ENCODE data around the gene ETDC. TPM values are rescaled to one million over a fixed set of nuclear protein-coding genes. Genes with fewer than 3 reads are reported as not detected.

ETDC gene
- total and polyA plus RNA-seq, 12 donors, result not detected

DNA sequence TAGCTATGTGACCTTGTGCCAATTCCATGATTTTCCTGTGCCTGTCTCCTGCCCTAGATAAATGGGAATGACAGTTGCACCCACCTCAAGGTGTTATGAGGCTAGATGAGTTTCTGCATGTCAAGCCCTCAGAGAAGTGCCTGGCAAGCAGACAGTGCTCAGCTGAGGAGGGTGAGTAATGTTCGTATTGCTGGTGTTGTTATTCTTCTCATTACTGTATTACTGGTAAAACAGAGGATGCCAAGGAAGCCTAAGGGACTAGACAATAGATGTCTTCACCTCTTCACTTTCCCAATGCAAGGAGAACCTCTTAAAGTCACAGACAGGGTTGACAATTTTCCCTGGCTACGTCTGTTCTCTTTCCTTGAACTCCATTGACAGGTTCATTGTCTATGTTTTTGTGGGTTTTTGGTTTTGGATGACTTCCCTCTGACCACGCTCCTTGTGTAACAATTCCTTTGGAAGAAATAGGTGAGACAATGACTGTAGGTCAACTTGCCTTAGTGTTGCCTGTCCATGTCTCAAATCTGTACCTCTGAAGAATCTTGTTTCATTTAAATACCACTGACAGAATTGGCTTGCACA is 19.2 kb downstream of the ETDC start:
- intact Hi-C loops (cut with DNase I), result no loop called here
- Histone ChIP-seq H3K27me3 (no peaks in the 10 kb centered on the region), H3K9me3 (peaks cover 0 to 4% (median 0%) of the 10 kb centered on the region in 11 donors), H3K27ac (no peak overlapping the region), H3K4me3 (no peak overlapping the region), H3K36me3 (peaks cover 0 to 12% (median 0%) of the 10 kb centered on the region in 9 donors), H3K4me1 (peaks cover 0 to 3% (median 0%) of the 10 kb centered on the region in 9 donors)
- TF ChIP-seq, protein P1, sequence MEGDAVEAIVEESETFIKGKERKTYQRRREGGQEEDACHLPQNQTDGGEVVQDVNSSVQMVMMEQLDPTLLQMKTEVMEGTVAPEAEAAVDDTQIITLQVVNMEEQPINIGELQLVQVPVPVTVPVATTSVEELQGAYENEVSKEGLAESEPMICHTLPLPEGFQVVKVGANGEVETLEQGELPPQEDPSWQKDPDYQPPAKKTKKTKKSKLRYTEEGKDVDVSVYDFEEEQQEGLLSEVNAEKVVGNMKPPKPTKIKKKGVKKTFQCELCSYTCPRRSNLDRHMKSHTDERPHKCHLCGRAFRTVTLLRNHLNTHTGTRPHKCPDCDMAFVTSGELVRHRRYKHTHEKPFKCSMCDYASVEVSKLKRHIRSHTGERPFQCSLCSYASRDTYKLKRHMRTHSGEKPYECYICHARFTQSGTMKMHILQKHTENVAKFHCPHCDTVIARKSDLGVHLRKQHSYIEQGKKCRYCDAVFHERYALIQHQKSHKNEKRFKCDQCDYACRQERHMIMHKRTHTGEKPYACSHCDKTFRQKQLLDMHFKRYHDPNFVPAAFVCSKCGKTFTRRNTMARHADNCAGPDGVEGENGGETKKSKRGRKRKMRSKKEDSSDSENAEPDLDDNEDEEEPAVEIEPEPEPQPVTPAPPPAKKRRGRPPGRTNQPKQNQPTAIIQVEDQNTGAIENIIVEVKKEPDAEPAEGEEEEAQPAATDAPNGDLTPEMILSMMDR (IDR thresholded peaks at IDR 0.05), result no peak
- ATAC-seq, result no peak
- DNase-seq, result no peak
- WGBS, 2 donors, result 81 to 97% methylated on average over 3 of the region's 3 CpGs

DNA sequence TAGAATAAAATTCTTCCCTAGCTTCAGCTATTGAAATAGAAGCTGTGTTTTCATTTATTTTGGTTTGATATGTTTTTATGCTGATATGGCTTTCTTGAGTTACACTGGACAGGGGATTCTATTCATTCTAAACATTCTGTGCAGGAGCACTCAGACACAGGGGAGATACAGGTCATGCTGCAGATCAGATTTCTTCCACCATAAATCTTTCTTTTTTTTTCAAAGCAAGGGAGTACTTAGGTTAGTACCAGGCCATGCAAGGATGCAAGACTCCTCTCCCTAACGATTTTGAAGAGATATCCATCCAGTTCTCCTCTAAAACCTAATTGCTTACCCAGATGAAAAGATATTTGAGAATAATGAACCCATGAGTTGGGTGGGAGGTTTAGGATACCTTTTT is 21.4 kb downstream of the ETDC start:
- Histone ChIP-seq H3K36me3 (peaks cover 0 to 12% (median 0%) of the 10 kb centered on the region in 9 donors), H3K27ac (no peak overlapping the region), H3K27me3 (no peaks in the 10 kb centered on the region), H3K4me3 (no peak overlapping the region), H3K9me3 (peaks cover 0 to 4% (median 0%) of the 10 kb centered on the region in 11 donors), H3K4me1 (peaks cover 0 to 8% (median 0%) of the 10 kb centered on the region in 9 donors)
- 53 to 58% methylated on average over 1 of the region's 1 CpG for WGBS, 2 donors
- intact Hi-C loops (cut with DNase I), result no loop called here
- TF ChIP-seq, protein P1 (IDR thresholded peaks at IDR 0.05), result no peak
- no peak for DNase-seq
- ATAC-seq, result no peak

DNA sequence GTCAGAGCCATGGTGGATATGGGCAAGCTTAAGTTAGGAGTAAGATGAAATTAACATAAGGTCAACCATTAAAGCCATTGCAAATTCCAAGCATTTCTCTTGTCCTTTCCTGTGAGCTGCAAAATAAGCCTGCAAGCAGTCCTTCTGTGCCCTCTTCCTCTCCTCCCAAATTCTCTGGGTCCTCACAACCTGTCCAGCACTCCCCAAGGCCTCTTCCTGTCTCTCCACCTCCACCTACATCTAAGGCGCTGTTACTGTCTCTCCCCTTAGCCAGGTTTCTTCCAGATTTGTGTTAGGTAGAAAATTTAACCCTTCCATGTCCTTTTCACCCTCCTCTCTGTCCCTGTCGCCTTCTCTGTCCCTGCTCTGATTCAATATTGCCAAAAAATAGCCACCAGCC is 22.2 kb downstream of the ETDC start:
- 89 to 92% methylated on average over 2 of the region's 2 CpGs for WGBS, 2 donors

DNA sequence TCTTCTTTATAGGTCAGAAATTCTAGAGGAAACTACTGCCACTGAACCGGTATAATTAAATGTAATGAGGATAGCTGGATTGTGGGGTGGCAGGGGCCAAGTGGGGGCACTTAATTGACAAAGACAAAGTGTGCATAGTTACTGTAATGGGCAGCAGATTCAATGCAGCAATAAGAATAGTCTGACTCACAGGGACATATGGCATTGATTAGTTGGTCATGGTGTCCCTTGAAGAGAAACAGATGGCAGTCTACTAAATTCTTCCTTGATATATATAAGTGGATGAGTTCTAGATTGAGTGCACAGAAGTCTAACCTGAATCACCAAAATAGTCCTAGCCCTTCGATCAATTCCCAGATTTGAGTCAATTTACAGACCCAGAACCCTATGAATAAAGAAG is 31.6 kb downstream of the ETDC start:
- Histone ChIP-seq H3K27me3 (no peaks in the 10 kb centered on the region), H3K36me3 (no peaks in the 10 kb centered on the region), H3K9me3 (no peaks in the 10 kb centered on the region), H3K27ac (no peak overlapping the region), H3K4me1 (peaks cover 0 to 62% (median 39%) of the 10 kb centered on the region in 9 donors), H3K4me3 (peak overlapping the region in 6 of 10 donors; percentile 63 to 87 (median 81))
- 36 to 58% methylated on average over 2 of the region's 2 CpGs for WGBS, 2 donors
- TF ChIP-seq, protein P1 (IDR thresholded peaks at IDR 0.05), result no peak
- intact Hi-C loops (cut with DNase I), result no loop called here
- no peak for ATAC-seq
- no peak for DNase-seq

More for the DNA sequence above, 22.2 kb downstream of the ETDC start:
- peaks cover 0 to 4% (median 0%) of the 10 kb centered on the region in 11 donors for H3K9me3 ChIP-seq
- H3K27ac ChIP-seq, result no peak overlapping the region
- H3K36me3 ChIP-seq, result peaks cover 0 to 12% (median 0%) of the 10 kb centered on the region in 9 donors
- H3K27me3 ChIP-seq, result no peaks in the 10 kb centered on the region
- ATAC-seq, result no peak
- TF ChIP-seq, protein P1 (IDR thresholded peaks at IDR 0.05), result no peak
- no peak overlapping the region for H3K4me3 ChIP-seq
- intact Hi-C loops (cut with DNase I), result no loop called here
- DNase-seq, result no peak
- peaks cover 0 to 8% (median 0%) of the 10 kb centered on the region in 9 donors for H3K4me1 ChIP-seq

Data from heart right ventricle (tissue), 16 donors.